Right ventricle myocardium inferior (tissue), 1 donor: Measurements from ENCODE around the gene MAJIN. TPM values are rescaled to one million over a fixed set of nuclear protein-coding genes. Genes with fewer than 3 reads are reported as not detected.

Experiments used
- microRNA-seq: library from miRNA; unstranded; fragments of <30 nt; microRNA quantifications from one replicate; pipeline ENCODE4 v1.2.0, GENCODE V29; 2020
- total RNA-seq: library from RNA; stranded (reverse); fragmentation: NEBNext Ultra II Directional; extraction: Animal tissue kit (Norgen Biotek cat#: 25700); gene quantifications from one replicate; pipeline ENCODE4 v1.2.1, GENCODE V29; 2021
- donor health status: DM: no; HTN: yes; CAD: no; lungs with severe emphysema.

The MAJIN gene
- total RNA-seq, 1 donor from 2014 or later: not detected

Small RNAs within 50 kb of the gene (microRNA-seq; reads per million reads assigned to microRNA genes)
- gene MIR6749: not detected
- not detected for gene MIR6750
- not detected for gene MIR6879

Other genes starting within 250 kb of the MAJIN start
- gene NRXN2, start 248.9 kb downstream of the MAJIN start, total RNA-seq: 1.9 TPM
- gene RASGRP2, start 228.0 kb downstream of the MAJIN start, total RNA-seq: 46.8 TPM
- gene PYGM, start 212.1 kb downstream of the MAJIN start, total RNA-seq: 179 TPM
- gene SF1, start 193.6 kb downstream of the MAJIN start, total RNA-seq: 172 TPM
- 11.3 TPM for gene MAP4K2, start 168.9 kb downstream of the MAJIN start, total RNA-seq
- gene MEN1, start 161.6 kb downstream of the MAJIN start, total RNA-seq: 8.4 TPM
- gene CDC42BPG, start 127.5 kb downstream of the MAJIN start, total RNA-seq: 0.16 TPM
- 56.0 TPM for gene EHD1, start 93.5 kb downstream of the MAJIN start, total RNA-seq
- gene ATG2A, start 54.9 kb downstream of the MAJIN start, total RNA-seq: 10.7 TPM
- 20.6 TPM for gene PPP2R5B, start 47.4 kb downstream of the MAJIN start, total RNA-seq
- gene GPHA2, start 36.2 kb downstream of the MAJIN start, total RNA-seq: not detected
- gene BATF2, start 24.9 kb upstream of the MAJIN start, total RNA-seq: 1.5 TPM
- gene ARL2, start 42.1 kb upstream of the MAJIN start, total RNA-seq: 131 TPM
- 18.3 TPM for gene SNX15, start 55.3 kb upstream of the MAJIN start, total RNA-seq
- gene SAC3D1, start 69.1 kb upstream of the MAJIN start, total RNA-seq: 7.5 TPM
- gene NAALADL1, start 86.4 kb upstream of the MAJIN start, total RNA-seq: 3.4 TPM
- 1.7 TPM for gene CDCA5, start 111.9 kb upstream of the MAJIN start, total RNA-seq
- 25.0 TPM for gene ZFPL1, start 112.1 kb upstream of the MAJIN start, total RNA-seq
- gene VPS51, start 124.1 kb upstream of the MAJIN start, total RNA-seq: 95.2 TPM
- 53.1 TPM for gene TM7SF2, start 139.8 kb upstream of the MAJIN start, total RNA-seq
- 5.8 TPM for gene ZNHIT2, start 145.6 kb upstream of the MAJIN start, total RNA-seq
- 714 TPM for gene FAU, start 150.0 kb upstream of the MAJIN start, total RNA-seq
- gene MRPL49, start 150.2 kb upstream of the MAJIN start, total RNA-seq: 35.8 TPM
- gene SYVN1, start 162.4 kb upstream of the MAJIN start, total RNA-seq: 27.1 TPM
- not detected for gene SPDYC, start 198.1 kb upstream of the MAJIN start, total RNA-seq
- gene CAPN1, start 209.8 kb upstream of the MAJIN start, total RNA-seq: 82.9 TPM